ENCODE measurements around the gene MIER1. TPM values are rescaled to one million over a fixed set of nuclear protein-coding genes. Genes with fewer than 3 reads are reported as not detected.
"Not testable (repeated sequence)": the region's sequence is repeated elsewhere in the genome, so short reads cannot be mapped to it uniquely, and the experiment has no call there.

MIER1 gene
- total RNA-seq, 1 donor: 52.2 TPM

GRCh38 chr1:66978201-66978600 lies 53.4 kb downstream of the MIER1 start:
- H3K4me3 ChIP-seq (ENCODE audit: low read depth, low read length): no peak overlapping the region
- no peak for TF ChIP-seq CTCF (IDR thresholded peaks at IDR 0.05; ENCODE audit: insufficient read depth, low read depth, low read length)
- no peak for DNase-seq (ENCODE audit: low read depth)

GRCh38 chr1:66979621-66980020 lies 54.8 kb downstream of the MIER1 start:
- H3K4me3 ChIP-seq (ENCODE audit: low read depth, low read length); DNase-seq (ENCODE audit: low read depth): not testable (repeated sequence)

- peak overlapping the region; percentile 56 for H3K4me3 ChIP-seq (ENCODE audit: low read depth, low read length)
- peak; percentile 69 for DNase-seq (ENCODE audit: low read depth)
- TF ChIP-seq CTCF (IDR thresholded peaks at IDR 0.05; ENCODE audit: insufficient read depth, low read depth, low read length): no peak
Measured at GRCh38 chr1:66980745-66981367, 56.1 kb downstream of the MIER1 start.

DNA sequence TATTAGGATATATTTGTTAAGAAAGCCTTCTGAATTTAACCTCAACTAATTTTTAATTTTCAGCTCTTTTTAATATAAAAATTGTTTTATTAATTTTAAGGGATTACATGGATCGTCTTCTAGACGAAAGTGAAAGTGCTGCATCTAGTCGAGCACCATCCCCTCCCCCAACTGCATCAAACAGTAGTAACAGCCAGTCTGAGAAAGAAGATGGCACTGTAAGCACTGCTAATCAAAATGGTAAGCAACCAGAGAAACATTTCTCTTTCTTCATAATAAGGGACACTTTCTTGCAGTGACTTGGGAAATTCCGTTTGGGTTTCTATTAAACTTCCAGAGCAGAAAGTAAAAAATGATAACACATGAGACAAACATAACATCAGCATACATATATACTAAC lies 56.9 kb downstream of the MIER1 start:
- H3K4me3 ChIP-seq (ENCODE audit: low read depth, low read length): peak overlapping the region; percentile 56
- DNase-seq (ENCODE audit: low read depth): peak; percentile 68
- no peak for TF ChIP-seq CTCF (IDR thresholded peaks at IDR 0.05; ENCODE audit: insufficient read depth, low read depth, low read length)

GRCh38 chr1:66982561-66983260 lies 57.9 kb downstream of the MIER1 start:
- no peak overlapping the region for H3K4me3 ChIP-seq (ENCODE audit: low read depth, low read length)
- DNase-seq (ENCODE audit: low read depth): no peak
- no peak for TF ChIP-seq CTCF (IDR thresholded peaks at IDR 0.05; ENCODE audit: insufficient read depth, low read depth, low read length)

DNA sequence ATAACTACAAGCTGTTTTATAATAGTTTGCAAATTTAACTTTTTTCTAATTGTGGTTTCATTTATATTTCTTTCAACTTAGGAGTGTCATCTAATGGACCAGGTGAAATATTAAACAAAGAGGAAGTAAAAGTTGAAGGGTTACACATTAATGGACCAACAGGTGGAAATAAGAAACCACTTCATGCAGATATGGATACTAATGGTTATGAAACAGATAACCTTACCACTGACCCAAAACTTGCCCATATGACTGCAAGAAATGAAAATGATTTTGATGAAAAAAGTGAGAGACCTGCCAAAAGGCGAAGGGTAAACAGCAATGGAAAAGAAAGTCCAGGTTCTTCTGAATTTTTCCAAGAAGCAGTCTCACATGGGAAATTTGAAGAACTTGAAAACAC lies 59.7 kb downstream of the MIER1 start:
- TF ChIP-seq CTCF (IDR thresholded peaks at IDR 0.05; ENCODE audit: insufficient read depth, low read depth, low read length): no peak
- H3K4me3 ChIP-seq (ENCODE audit: low read depth, low read length): no peak overlapping the region
- no peak for DNase-seq (ENCODE audit: low read depth)

DNA sequence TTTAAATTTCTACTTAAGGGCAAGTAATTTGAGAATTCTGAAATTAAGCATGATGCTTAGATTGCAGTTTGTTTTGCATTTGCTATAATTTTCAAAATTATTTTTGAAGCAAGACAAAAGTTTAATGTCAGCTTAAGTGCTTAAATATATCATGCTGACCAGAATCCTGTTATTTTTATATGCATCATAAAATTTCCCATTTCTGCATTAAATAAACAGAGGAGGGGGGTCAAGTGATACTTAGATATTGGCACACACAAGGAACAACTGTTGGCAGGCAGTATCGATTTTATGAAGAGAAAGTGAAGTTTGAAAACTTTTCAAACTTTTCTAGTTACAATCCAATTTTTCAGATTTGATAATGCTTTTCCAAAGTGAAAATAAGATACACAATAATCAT lies 61.0 kb downstream of the MIER1 start:
- no peak overlapping the region for H3K4me3 ChIP-seq (ENCODE audit: low read depth, low read length)
- DNase-seq (ENCODE audit: low read depth): no peak
- no peak for TF ChIP-seq CTCF (IDR thresholded peaks at IDR 0.05; ENCODE audit: insufficient read depth, low read depth, low read length)
